Mesothelial cell of epicardium (in vitro differentiated cells): Measurements from ENCODE around the gene GFRA1. TPM values are rescaled to one million over a fixed set of nuclear protein-coding genes. Genes with fewer than 3 reads are reported as not detected.

ENCODE experiments used
- DNase-seq, 2 experiments: peaks; one replicate each; pipeline ENCODE4 v3.0.0; 2021; ENCODE audit warnings: low spot score in 2 of 2; ENCODE audit not compliant: unreplicated experiment in 2 of 2
- H3K27ac Mint-ChIP-seq: 2 replicates; pipeline ENCODE4 v1.8.0; 2021; ENCODE audit warnings: mixed read lengths
- H3K27me3 Mint-ChIP-seq: 2 replicates; pipeline ENCODE4 v1.8.0; 2021; ENCODE audit warnings: low read depth, mixed read lengths
- H3K36me3 Mint-ChIP-seq: 2 replicates; pipeline ENCODE4 v1.8.0; 2021; ENCODE audit warnings: mixed read lengths
- H3K4me1 Mint-ChIP-seq: 2 replicates; pipeline ENCODE4 v1.8.0; 2021; ENCODE audit warnings: mixed read lengths
- H3K4me3 Mint-ChIP-seq: 2 replicates; pipeline ENCODE4 v1.8.0; 2021; ENCODE audit warnings: mild to moderate bottlenecking, moderate library complexity, mixed read lengths
- H3K9me3 Mint-ChIP-seq: 2 replicates; pipeline ENCODE4 v1.8.0; 2021; ENCODE audit warnings: mixed read lengths
- total RNA-seq: library from RNA; stranded (reverse); gene quantifications from 3 replicates; pipeline ENCODE4 v1.2.1, GENCODE V29; 2021
- TF ChIP-seq, protein P1 (sequence below): fragments of 200-600 bp; sonication (generic); IDR thresholded peaks from one replicate; pipeline ENCODE4 v1.5.0; 2021; ENCODE audit warnings: antibody characterized with exemption; ENCODE audit not compliant: unreplicated experiment

GFRA1 gene
- total RNA-seq, 1 donor from 2014 or later: 40.8 TPM

DNA sequence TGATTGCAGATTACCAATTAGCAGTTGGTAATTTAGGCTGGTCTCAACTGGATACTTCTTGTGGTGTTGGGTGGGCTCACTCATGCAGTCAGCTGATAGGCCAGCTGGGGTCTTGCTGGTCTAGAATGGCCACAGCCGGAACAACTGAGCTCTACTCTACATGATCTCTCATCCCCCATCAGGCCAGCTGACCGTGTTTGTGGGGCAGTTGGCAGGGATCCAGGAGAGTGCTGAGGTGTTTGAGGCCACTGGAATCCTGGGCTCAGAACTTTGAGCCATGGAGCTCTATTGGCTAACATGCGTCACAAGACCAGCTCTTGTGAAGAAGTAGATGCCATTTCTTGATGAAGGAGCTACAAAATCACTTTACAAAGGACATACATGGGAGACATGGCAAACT is 242.4 kb downstream of the GFRA1 start:
- Mint-ChIP-seq H3K36me3 (peaks cover 12% of the 10 kb centered on the region), H3K27ac (no peak overlapping the region), H3K4me1 (no peaks in the 10 kb centered on the region), H3K27me3 (no peaks in the 10 kb centered on the region), H3K4me3 (no peak overlapping the region), H3K9me3 (peaks cover 27% of the 10 kb centered on the region)
- DNase-seq: no peak
- TF ChIP-seq, protein P1, sequence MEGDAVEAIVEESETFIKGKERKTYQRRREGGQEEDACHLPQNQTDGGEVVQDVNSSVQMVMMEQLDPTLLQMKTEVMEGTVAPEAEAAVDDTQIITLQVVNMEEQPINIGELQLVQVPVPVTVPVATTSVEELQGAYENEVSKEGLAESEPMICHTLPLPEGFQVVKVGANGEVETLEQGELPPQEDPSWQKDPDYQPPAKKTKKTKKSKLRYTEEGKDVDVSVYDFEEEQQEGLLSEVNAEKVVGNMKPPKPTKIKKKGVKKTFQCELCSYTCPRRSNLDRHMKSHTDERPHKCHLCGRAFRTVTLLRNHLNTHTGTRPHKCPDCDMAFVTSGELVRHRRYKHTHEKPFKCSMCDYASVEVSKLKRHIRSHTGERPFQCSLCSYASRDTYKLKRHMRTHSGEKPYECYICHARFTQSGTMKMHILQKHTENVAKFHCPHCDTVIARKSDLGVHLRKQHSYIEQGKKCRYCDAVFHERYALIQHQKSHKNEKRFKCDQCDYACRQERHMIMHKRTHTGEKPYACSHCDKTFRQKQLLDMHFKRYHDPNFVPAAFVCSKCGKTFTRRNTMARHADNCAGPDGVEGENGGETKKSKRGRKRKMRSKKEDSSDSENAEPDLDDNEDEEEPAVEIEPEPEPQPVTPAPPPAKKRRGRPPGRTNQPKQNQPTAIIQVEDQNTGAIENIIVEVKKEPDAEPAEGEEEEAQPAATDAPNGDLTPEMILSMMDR: no peak

DNA sequence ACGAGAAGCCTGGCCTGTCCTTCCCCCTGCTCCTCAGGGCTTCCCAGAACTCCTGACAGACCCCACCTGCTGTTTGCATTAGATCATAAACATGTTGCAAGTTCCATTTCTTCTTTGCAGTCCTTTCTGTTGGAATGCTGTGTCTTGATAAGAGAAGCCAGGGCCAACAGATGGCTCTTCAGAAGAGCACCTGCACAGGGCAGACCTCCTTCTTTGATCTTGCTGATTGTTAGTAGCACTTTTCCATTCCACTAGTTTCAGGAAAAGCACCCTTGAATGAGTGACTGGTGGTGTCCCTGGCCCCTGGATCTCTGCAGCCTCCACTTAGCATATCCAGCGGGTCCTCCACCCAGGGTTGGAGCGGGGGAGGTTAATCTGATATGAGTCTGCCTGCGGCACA is 243.2 kb downstream of the GFRA1 start:
- H3K4me3 Mint-ChIP-seq: no peak overlapping the region
- H3K27ac Mint-ChIP-seq: no peak overlapping the region
- no peaks in the 10 kb centered on the region for H3K4me1 Mint-ChIP-seq
- no peak for DNase-seq
- peaks cover 12% of the 10 kb centered on the region for H3K36me3 Mint-ChIP-seq
- peaks cover 27% of the 10 kb centered on the region for H3K9me3 Mint-ChIP-seq
- no peaks in the 10 kb centered on the region for H3K27me3 Mint-ChIP-seq
- TF ChIP-seq, protein P1: no peak

DNA sequence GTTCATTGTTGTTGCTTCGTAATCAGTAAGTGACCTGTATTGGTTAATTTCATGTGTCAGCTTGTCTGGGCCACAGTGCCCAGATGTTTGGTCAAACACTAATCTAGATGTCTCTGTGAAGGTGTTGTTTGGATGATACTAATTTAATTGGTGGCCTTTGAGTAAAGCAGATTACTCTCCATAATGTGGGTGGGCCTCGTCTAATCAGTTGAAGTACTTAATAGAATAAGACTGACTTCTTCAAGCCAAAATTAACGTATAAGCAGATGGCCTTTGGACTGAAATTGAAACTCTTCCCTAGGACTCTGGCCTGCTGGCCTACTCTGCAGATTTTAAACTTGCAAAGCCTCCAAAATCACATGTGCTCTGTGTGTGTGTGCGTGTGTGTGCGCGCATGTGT is 245.7 kb downstream of the GFRA1 start:
- peaks cover 5% of the 10 kb centered on the region for H3K4me1 Mint-ChIP-seq
- no peak overlapping the region for H3K4me3 Mint-ChIP-seq
- H3K9me3 Mint-ChIP-seq: peaks cover 10% of the 10 kb centered on the region
- H3K27ac Mint-ChIP-seq: no peak overlapping the region
- H3K36me3 Mint-ChIP-seq: peaks cover 1% of the 10 kb centered on the region
- no peak for DNase-seq
- no peaks in the 10 kb centered on the region for H3K27me3 Mint-ChIP-seq
- TF ChIP-seq, protein P1: no peak

DNA sequence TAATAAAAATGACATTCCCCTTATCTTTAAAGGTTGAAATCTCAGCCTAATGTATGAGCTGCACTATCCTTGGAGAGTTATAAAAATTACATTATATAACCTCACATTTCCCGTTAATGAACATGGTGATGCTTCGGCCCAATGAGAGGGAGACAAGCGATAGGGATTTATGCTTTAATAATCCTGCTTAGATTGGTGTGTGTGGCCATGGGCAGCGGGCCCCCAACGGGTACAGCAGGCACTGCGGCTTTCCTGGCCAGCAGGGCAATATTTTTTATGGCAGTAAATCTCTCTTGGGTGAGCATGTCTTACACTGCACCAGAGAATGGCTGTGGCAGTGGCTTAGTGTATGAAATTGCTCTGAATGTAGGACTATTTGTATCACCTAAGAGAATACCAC is 246.3 kb downstream of the GFRA1 start:
- DNase-seq: no peak
- no peak overlapping the region for H3K27ac Mint-ChIP-seq
- H3K36me3 Mint-ChIP-seq: no peaks in the 10 kb centered on the region
- H3K9me3 Mint-ChIP-seq: peaks cover 7% of the 10 kb centered on the region
- TF ChIP-seq, protein P1: no peak
- no peaks in the 10 kb centered on the region for H3K27me3 Mint-ChIP-seq
- peaks cover 5% of the 10 kb centered on the region for H3K4me1 Mint-ChIP-seq
- H3K4me3 Mint-ChIP-seq: no peak overlapping the region

DNA sequence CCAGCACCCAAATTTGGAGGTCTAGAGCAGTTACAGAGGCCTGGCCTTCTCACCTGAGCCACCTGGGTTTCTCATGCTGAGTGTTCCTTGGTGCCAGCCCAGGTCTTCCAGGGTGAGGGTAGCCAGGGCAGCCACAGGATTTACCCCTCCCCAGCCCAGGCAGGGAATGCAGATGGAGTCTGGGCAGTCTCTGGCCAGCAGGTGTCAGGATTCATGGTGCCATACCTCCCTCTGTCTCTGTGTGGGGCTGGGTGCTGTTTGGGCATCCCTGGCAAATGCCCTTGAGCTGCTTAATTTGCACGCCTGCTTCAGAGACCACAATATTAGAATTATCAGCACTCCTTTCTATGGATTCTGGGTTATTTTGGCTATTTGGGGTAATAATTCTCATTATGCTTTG is 246.7 kb downstream of the GFRA1 start:
- TF ChIP-seq, protein P1: no peak
- Mint-ChIP-seq H3K36me3 (no peaks in the 10 kb centered on the region), H3K27me3 (no peaks in the 10 kb centered on the region)

DNA sequence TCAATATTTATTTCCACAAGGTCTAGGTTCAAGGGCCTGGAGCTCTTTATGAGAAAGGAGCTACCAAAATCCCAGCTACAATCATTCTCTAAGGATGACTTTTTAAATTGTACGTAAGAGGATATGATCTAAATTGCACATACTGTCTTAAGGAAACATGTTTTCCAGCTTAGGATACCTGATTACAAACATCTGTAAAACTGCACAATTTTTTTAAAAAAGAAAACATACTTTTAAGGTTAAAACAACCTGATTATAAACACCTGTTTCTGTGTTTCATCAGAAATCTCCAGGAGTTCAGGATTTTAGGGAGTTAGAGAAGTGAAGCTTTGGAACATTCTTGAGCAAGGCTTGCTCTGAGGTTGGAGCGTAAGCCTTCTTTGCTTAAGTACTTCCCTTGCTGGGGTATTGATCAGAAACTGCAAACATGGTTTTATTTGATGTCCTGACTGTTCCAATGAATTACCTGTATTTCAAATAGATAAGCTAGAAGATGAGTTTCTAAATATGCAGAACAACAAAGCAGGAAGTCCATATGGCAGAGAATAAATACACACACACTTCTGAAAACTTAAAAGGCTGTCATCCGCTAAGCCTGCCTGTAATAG is 248.6 kb downstream of the GFRA1 start:
- TF ChIP-seq, protein P1: no peak
- H3K9me3 Mint-ChIP-seq: peaks cover 18% of the 10 kb centered on the region
- peaks cover 8% of the 10 kb centered on the region for H3K36me3 Mint-ChIP-seq
- H3K4me1 Mint-ChIP-seq: peaks cover 5% of the 10 kb centered on the region
- H3K4me3 Mint-ChIP-seq: no peak overlapping the region
- no peak for DNase-seq
- no peak overlapping the region for H3K27ac Mint-ChIP-seq
- H3K27me3 Mint-ChIP-seq: no peaks in the 10 kb centered on the region

More for the DNA sequence above, 246.7 kb downstream of the GFRA1 start:
- Mint-ChIP-seq H3K4me1 (peaks cover 5% of the 10 kb centered on the region), H3K27ac (no peak overlapping the region), H3K9me3 (peaks cover 9% of the 10 kb centered on the region), H3K4me3 (no peak overlapping the region)
- no peak for DNase-seq
